ENCODE measurements around the gene RPS6KA2.
"Not testable (repeated sequence)": the region's sequence is repeated elsewhere in the genome, so short reads cannot be mapped to it uniquely, and the experiment has no call there.

Gene RPS6KA2

DNA sequence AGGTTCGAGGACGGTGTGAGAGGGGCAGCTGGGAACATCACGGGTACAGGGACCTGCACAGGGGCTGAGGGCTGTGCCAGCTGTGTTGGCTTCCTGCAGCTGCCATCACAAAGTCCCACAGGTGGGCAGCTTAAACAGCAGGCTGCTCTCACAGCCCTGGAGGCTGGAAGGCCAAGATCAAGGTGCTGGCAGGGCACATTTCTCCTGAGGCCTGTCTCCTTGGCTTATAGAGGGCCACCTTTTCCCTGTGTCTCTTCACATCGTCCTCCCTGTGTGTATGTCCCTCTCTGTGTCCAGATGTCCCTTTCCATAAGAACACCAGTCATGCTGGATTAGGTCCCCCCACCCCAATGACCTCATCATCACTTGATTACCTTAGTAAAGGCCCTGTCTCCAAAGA is 229.2 kb downstream of the RPS6KA2 start:
- DNase-seq (ENCODE audit: low read depth): no peak

DNA sequence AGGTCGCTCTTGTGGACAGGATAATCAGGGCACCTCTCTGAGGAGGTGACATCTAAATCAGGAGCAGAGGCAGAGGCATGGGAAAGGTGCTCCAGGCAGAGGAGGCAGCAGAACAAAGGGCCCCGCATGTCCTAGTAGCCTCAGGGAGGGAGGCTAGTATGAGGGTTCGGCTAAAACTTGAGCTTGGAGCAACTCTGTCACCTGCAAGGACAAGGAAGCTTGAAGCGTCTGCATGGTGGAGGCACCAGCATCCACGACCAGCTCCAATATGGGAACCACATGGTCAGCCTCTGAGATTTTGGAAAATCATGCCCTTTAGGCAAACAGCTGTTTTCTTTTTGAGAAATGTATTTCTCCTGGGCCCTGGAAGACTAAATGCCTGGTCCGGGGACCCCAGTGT is 231.3 kb downstream of the RPS6KA2 start:
- no peak for DNase-seq (ENCODE audit: low read depth)

- DNase-seq (ENCODE audit: low read depth): no peak
Measured at GRCh38 chr6:166395351-166395750, 231.7 kb downstream of the RPS6KA2 start.

- DNase-seq (ENCODE audit: low read depth): no peak
Measured at GRCh38 chr6:166394036-166394892, 232.8 kb downstream of the RPS6KA2 start.

DNA sequence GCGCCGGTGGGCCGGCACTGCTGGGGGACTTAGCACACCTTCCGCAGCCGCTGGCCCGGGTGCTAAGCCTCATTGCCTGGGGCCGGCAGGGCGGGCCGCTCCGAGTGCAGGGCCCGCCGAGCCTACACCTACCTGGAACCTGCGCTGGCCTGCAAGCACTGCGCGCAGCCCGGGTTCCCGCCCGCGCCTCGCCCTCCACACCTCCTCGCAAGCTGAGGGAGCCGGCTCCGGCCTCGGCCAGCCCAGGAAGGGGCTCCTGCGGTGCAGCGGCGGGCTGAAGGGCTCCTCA is 233.6 kb downstream of the RPS6KA2 start:
- no peak for DNase-seq (ENCODE audit: low read depth)

DNA sequence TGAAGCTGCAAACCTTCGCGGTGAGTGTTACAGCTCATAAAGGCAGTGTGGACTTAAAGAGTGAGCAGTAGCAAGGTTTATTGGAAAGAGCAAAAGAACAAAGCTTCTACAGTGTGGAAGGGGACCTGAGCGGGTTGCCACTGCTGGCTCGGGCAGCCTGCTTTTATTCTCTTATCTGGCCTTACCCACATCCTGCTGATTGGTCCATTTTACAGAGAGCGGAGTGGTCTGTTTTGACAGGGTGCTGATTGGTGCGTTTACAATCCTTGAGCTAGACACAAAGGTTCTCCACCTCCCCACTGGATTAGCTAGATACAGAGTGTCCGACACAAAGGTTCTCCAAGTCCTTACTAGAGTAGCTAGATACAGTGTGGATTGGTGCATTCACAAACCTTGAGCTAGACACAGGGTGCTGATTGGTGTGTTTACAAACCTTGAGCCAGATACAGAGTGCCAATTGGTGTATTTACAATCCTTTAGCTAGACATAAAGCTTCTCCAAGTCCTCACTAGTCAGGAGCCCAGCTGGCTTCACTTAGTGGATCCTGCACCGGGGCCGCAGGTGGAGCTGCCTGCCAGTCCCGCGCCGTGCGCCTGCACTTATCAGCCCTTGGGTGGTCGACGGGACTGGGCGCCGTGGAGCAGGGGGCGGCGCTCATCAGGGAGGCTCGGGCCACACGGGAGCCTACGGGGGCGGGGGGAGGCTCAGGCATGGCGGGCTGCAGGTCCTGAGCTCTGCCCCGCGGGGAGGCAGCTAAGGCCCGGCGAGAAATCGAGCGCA is 234.1 kb downstream of the RPS6KA2 start:
- not testable (repeated sequence) for DNase-seq (ENCODE audit: low read depth)

GRCh38 chr6:166389119-166389518 is 237.9 kb downstream of the RPS6KA2 start:
- DNase-seq (ENCODE audit: low read depth): no peak

- DNase-seq (ENCODE audit: low read depth): no peak
Measured at GRCh38 chr6:166388290-166389004, 238.6 kb downstream of the RPS6KA2 start.

- DNase-seq (ENCODE audit: low read depth): no peak
Measured at GRCh38 chr6:166387642-166388289, 239.3 kb downstream of the RPS6KA2 start.

DNA sequence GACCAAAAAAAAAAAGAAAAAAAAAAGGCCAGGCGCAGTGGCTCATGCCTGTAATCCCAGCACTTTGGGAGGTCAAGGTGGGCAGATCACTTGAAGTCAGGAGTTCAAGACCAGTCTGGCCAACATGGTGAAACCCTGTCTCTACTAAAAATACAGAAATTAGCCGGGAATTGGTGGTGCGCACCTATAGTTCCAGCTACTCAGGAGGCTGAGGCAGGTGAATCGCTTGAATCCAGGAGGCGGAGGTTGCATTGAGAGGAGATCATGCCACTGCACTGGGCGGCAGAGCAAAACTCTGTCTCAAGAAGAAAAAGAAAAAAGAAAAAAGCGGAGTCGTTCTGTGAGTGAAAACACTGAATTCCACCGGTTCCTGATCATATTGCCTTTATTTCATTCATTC is 240.0 kb downstream of the RPS6KA2 start:
- DNase-seq (ENCODE audit: low read depth): not testable (repeated sequence)

- DNase-seq (ENCODE audit: low read depth): no peak
Measured at GRCh38 chr6:166386111-166386510, 240.9 kb downstream of the RPS6KA2 start.

GRCh38 chr6:166383802-166384363 is 243.2 kb downstream of the RPS6KA2 start:
- peak; percentile 3 for DNase-seq (ENCODE audit: low read depth)

GRCh38 chr6:166382933-166383801 is 243.9 kb downstream of the RPS6KA2 start, which contains the start of gene MPC1:
Gene MPC1, minus strand, starts transcription at chr6:166382940. Its CDS starts 64 bp downstream, at chr6:166382876.
- peak; percentile 90 for DNase-seq (ENCODE audit: low read depth)

DNA sequence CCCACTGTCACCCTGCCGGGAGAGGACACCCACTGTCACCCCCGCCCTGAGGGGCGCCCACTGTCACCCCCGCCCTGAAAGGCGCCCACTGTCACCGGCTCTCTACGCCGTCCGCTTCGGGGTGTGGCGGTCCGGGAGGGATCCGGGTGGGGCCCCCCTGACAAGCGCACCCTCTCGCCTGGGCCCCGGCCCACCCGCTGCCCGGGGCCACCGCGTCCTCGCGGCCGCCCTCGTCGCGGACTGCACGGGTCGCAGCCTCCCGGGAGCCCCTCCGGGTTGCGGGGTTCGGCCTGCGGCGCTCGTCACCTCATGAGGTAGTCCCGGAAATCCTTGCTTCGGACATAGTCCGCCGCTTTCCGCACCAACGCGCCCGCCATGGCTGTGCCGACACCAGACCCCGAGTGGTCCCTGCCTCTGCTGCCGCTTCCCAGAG is 244.5 kb downstream of the RPS6KA2 start:
- DNase-seq (ENCODE audit: low read depth): no peak

GRCh38 chr6:166381733-166382499 is 245.1 kb downstream of the RPS6KA2 start:
- DNase-seq (ENCODE audit: low read depth): peak; percentile 48

DNA sequence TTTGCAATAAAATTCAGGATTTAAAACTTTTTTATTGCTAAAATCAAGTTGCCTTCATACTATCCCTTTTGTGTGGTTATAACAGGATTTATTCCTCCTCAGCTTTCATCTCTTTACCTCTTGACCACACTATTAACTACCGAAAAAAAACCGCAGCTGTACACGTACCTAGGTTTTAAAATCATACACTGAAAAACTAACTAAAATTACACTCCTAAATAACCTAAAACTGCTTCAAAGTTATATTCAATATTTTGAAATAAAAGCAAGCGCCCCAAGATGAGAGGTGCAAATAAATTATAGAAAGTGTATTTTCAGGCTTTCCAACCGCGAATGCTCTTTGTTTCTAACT is 245.7 kb downstream of the RPS6KA2 start:
- no peak for DNase-seq (ENCODE audit: low read depth)

DNA sequence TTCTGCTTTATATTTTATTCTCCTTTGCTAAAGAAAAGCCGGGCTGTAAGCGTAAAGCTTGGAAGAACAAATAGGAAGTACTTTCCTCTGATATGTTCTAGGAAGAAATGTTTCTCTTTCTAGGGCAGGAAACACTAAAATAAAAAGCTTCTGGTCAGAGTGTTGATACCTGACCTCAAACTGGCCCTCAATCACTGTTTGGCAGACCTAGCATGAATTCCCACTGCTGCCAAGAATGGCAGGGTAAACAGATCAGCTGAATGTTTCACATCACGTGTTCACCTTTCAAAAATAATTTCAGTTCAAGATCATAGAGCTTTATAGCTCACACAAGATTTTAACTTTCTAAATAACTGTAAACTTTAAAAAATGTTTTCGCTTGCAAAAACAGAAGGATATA is 247.3 kb downstream of the RPS6KA2 start:
- DNase-seq (ENCODE audit: low read depth): no peak

GRCh38 chr6:166379103-166379586 is 247.9 kb downstream of the RPS6KA2 start:
- DNase-seq (ENCODE audit: low read depth): no peak

- DNase-seq (ENCODE audit: low read depth): no peak
Measured at GRCh38 chr6:166377721-166378120, 249.3 kb downstream of the RPS6KA2 start.

- DNase-seq (ENCODE audit: low read depth): no peak
Measured at GRCh38 chr6:166375013-166375412, 252.0 kb downstream of the RPS6KA2 start.
